H1 (cell line): Measurements from ENCODE around the gene PLEKHB1. TPM values are rescaled to one million over a fixed set of nuclear protein-coding genes. Genes with fewer than 3 reads are reported as not detected.

Experiments
- CREB1 ChIP-seq: IDR thresholded peaks from 2 replicates; pipeline ENCODE4 v1.6.1; 2012; ENCODE audit warnings: inconsistent platforms
- CTBP2 ChIP-seq: IDR thresholded peaks from 2 replicates; pipeline ENCODE4 v1.7.0; 2011; ENCODE audit warnings: borderline replicate concordance, mild to moderate bottlenecking, moderate library complexity, mixed read lengths, low read length; ENCODE audit not compliant: insufficient read depth, insufficient read length
- FOSL1 ChIP-seq: IDR thresholded peaks from 2 replicates; pipeline ENCODE4 v1.6.1; 2011; ENCODE audit warnings: mild to moderate bottlenecking, low read depth, low read length, moderate library complexity; ENCODE audit not compliant: insufficient read depth
- HDAC2 ChIP-seq, 2 experiments: fragments of 300-600 bp in 1 of 2; sonication (generic) in 1 of 2; IDR thresholded peaks; 2 replicates each; pipeline ENCODE4 v1.6.1; 2011 to 2012; ENCODE audit warnings: low read depth in 2 of 2, low read length in 2 of 2, mild to moderate bottlenecking in 2 of 2, moderate library complexity in 2 of 2, borderline replicate concordance in 1 of 2, inconsistent platforms in 1 of 2
- SP1 ChIP-seq: IDR thresholded peaks from 2 replicates; pipeline ENCODE4 v1.6.1; 2011; ENCODE audit warnings: low read depth, low read length
- SRF ChIP-seq: IDR thresholded peaks from 2 replicates; pipeline ENCODE4 v1.6.1; 2011; ENCODE audit warnings: mild to moderate bottlenecking, low read depth, low read length, moderate library complexity
- TEAD4 ChIP-seq: IDR thresholded peaks from 2 replicates; pipeline ENCODE4 v1.6.1; 2012; ENCODE audit warnings: low read depth, low read length, inconsistent platforms, mixed read lengths
- polyA plus RNA-seq, 7 experiments: library from polyadenylated mRNA; depleted of rRNA in 3 of 7; stranded (reverse) in 5 of 7; unstranded in 2 of 7; fragments of >200 nt in 5 of 7; fragments of 200-250 nt in 2 of 7; gene quantifications; 1 replicate in 5 of 7; 2 replicates in 1 of 7; 4 replicates in 1 of 7; pipeline versions ENCODE4 v1.2.1 to v1.2.3, GENCODE V29; 2011 to 2013; ENCODE audit warnings: missing spikeins in 2 of 7, mixed read lengths in 2 of 7
- total RNA-seq: library from RNA; stranded (reverse); fragmentation: NEBNext Ultra II Directional; extraction: Animal tissue kit (Norgen Biotek cat#: 25700); gene quantifications from 2 replicates; pipeline ENCODE4 v1.2.1, GENCODE V29; 2021
- TF ChIP-seq, protein P1 (sequence below): fragments of 300-600 bp; sonication (generic); IDR thresholded peaks from 2 replicates; pipeline ENCODE4 v1.7.1; 2012; ENCODE audit warnings: low read length, moderate library complexity, mild to moderate bottlenecking, inconsistent platforms; ENCODE audit not compliant: insufficient replicate concordance
- TF ChIP-seq, protein P2 (sequence below): IDR thresholded peaks from 2 replicates; pipeline ENCODE4 v1.6.1; 2012; ENCODE audit warnings: low read length, inconsistent platforms

The PLEKHB1 gene
- total and polyA plus RNA-seq, 2 of the 8 experiments (the other 6 are each of a cell fraction or from before 2014, with no cell fraction given) = 14.8 to 24.5 TPM

DNA sequence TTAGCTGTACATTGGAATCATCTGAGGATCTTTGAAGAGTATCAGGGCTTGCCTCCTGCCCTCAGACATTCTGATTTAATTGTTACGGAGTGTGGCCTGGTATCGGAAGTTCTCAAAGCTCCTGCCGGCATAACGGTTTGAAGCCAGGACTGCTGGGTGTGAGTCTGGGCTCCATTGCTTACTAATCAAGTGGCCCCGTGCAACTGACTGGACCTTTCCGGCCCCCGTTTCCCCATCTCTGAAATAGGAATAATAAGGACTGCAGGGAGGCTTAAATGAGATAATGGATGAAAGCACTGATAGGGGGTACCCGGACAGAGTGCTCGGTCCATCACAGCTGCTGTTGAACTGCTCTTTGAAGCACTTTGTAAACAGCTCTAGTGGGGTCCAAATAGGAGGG, 1.7 kb downstream of the PLEKHB1 start (continued):
- TF ChIP-seq, protein P1, sequence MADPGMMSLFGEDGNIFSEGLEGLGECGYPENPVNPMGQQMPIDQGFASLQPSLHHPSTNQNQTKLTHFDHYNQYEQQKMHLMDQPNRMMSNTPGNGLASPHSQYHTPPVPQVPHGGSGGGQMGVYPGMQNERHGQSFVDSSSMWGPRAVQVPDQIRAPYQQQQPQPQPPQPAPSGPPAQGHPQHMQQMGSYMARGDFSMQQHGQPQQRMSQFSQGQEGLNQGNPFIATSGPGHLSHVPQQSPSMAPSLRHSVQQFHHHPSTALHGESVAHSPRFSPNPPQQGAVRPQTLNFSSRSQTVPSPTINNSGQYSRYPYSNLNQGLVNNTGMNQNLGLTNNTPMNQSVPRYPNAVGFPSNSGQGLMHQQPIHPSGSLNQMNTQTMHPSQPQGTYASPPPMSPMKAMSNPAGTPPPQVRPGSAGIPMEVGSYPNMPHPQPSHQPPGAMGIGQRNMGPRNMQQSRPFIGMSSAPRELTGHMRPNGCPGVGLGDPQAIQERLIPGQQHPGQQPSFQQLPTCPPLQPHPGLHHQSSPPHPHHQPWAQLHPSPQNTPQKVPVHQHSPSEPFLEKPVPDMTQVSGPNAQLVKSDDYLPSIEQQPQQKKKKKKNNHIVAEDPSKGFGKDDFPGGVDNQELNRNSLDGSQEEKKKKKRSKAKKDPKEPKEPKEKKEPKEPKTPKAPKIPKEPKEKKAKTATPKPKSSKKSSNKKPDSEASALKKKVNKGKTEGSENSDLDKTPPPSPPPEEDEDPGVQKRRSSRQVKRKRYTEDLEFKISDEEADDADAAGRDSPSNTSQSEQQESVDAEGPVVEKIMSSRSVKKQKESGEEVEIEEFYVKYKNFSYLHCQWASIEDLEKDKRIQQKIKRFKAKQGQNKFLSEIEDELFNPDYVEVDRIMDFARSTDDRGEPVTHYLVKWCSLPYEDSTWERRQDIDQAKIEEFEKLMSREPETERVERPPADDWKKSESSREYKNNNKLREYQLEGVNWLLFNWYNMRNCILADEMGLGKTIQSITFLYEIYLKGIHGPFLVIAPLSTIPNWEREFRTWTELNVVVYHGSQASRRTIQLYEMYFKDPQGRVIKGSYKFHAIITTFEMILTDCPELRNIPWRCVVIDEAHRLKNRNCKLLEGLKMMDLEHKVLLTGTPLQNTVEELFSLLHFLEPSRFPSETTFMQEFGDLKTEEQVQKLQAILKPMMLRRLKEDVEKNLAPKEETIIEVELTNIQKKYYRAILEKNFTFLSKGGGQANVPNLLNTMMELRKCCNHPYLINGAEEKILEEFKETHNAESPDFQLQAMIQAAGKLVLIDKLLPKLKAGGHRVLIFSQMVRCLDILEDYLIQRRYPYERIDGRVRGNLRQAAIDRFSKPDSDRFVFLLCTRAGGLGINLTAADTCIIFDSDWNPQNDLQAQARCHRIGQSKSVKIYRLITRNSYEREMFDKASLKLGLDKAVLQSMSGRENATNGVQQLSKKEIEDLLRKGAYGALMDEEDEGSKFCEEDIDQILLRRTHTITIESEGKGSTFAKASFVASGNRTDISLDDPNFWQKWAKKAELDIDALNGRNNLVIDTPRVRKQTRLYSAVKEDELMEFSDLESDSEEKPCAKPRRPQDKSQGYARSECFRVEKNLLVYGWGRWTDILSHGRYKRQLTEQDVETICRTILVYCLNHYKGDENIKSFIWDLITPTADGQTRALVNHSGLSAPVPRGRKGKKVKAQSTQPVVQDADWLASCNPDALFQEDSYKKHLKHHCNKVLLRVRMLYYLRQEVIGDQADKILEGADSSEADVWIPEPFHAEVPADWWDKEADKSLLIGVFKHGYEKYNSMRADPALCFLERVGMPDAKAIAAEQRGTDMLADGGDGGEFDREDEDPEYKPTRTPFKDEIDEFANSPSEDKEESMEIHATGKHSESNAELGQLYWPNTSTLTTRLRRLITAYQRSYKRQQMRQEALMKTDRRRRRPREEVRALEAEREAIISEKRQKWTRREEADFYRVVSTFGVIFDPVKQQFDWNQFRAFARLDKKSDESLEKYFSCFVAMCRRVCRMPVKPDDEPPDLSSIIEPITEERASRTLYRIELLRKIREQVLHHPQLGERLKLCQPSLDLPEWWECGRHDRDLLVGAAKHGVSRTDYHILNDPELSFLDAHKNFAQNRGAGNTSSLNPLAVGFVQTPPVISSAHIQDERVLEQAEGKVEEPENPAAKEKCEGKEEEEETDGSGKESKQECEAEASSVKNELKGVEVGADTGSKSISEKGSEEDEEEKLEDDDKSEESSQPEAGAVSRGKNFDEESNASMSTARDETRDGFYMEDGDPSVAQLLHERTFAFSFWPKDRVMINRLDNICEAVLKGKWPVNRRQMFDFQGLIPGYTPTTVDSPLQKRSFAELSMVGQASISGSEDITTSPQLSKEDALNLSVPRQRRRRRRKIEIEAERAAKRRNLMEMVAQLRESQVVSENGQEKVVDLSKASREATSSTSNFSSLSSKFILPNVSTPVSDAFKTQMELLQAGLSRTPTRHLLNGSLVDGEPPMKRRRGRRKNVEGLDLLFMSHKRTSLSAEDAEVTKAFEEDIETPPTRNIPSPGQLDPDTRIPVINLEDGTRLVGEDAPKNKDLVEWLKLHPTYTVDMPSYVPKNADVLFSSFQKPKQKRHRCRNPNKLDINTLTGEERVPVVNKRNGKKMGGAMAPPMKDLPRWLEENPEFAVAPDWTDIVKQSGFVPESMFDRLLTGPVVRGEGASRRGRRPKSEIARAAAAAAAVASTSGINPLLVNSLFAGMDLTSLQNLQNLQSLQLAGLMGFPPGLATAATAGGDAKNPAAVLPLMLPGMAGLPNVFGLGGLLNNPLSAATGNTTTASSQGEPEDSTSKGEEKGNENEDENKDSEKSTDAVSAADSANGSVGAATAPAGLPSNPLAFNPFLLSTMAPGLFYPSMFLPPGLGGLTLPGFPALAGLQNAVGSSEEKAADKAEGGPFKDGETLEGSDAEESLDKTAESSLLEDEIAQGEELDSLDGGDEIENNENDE = no peak
- TF ChIP-seq CTBP2 (no peak), SP1 (no peak), CREB1 (no peak), FOSL1 (no peak), TEAD4 (no peak), SRF (no peak), HDAC2 (IDR thresholded peaks at IDR 0.05; ENCODE audit: borderline replicate concordance in 1 of 2, low read depth in 2 of 2, low read length in 2 of 2) (no peak)
- TF ChIP-seq, protein P2, sequence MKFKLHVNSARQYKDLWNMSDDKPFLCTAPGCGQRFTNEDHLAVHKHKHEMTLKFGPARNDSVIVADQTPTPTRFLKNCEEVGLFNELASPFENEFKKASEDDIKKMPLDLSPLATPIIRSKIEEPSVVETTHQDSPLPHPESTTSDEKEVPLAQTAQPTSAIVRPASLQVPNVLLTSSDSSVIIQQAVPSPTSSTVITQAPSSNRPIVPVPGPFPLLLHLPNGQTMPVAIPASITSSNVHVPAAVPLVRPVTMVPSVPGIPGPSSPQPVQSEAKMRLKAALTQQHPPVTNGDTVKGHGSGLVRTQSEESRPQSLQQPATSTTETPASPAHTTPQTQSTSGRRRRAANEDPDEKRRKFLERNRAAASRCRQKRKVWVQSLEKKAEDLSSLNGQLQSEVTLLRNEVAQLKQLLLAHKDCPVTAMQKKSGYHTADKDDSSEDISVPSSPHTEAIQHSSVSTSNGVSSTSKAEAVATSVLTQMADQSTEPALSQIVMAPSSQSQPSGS = no peak
